GM10266 (cell line): ENCODE measurements around the gene CENPF.

Experiments used
- DNase-seq: peaks from one replicate; pipeline ENCODE4 v3.0.0; 2012; ENCODE audit errors: extremely low spot score
- TF ChIP-seq, protein P1 (sequence below): IDR thresholded peaks from 2 replicates; pipeline ENCODE4 v1.5.1; 2012; ENCODE audit warnings: mild to moderate bottlenecking, low read depth; ENCODE audit not compliant: control insufficient read depth, insufficient read depth; ENCODE audit errors: missing control alignments

CENPF gene

DNA sequence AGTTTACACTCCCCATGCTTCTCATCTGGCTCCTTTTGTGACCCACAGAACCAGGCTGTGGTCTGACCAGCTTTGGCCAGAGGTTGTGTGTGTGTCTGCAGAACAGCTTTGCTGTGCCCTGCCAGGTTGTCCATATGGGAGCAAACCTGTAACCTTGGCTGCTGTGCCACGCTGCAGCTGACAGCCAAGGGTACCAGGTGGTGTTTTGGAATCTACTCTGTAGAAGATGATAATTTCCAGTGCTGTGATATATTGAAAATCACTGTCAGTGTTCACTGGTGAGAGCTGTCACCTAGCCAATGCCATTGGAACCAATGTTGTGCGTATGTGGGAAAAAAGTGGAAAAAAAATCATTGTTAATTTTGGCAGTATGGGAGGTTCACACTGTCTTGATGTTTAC, 18.2 kb downstream of the CENPF start:
- no peak for DNase-seq
- TF ChIP-seq, protein P1, sequence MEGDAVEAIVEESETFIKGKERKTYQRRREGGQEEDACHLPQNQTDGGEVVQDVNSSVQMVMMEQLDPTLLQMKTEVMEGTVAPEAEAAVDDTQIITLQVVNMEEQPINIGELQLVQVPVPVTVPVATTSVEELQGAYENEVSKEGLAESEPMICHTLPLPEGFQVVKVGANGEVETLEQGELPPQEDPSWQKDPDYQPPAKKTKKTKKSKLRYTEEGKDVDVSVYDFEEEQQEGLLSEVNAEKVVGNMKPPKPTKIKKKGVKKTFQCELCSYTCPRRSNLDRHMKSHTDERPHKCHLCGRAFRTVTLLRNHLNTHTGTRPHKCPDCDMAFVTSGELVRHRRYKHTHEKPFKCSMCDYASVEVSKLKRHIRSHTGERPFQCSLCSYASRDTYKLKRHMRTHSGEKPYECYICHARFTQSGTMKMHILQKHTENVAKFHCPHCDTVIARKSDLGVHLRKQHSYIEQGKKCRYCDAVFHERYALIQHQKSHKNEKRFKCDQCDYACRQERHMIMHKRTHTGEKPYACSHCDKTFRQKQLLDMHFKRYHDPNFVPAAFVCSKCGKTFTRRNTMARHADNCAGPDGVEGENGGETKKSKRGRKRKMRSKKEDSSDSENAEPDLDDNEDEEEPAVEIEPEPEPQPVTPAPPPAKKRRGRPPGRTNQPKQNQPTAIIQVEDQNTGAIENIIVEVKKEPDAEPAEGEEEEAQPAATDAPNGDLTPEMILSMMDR = no peak

DNA sequence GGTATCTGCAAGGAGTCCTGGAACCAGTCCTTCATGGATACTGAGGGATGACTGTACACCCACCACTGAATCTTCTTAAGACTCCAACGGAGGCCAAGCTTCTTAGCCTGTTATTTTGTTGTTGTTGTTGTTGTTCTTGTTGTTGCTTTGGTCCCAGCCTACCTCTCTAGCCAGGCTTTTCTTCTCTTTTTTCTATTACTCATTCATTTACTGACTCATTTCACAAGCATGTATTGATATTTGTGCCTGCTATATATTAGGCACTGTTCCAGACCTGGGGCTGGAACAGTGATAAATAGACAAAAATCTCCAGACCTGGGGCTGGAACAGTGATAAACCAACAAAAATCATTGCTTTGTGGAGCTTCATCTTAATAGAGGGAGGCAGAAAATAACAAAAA, 20.4 kb downstream of the CENPF start:
- no peak for DNase-seq
- TF ChIP-seq, protein P1 = no peak

DNA sequence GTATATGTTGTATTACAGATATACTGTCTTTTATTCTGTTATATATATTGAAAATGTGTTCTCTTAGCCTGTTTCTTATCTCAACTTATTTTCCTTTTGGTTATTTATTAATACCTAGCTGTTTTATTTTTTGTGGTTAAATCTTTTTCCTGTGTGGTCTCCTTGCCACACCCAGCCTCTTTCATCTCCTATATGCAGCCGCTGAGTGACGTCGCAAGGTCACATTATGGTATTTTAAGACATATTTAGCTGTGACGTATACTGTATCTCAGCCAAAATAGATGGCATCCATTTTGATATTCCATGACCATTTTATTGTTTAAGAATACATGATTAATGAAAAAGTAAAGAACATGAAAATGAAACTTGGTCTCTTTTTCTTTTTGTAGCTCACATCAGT, 29.1 kb downstream of the CENPF start:
- TF ChIP-seq, protein P1 = no peak

GRCh38 chr1:214633686-214634085, 30.7 kb downstream of the CENPF start:
- TF ChIP-seq, protein P1 = no peak
- no peak for DNase-seq

More for the DNA sequence above, 29.1 kb downstream of the CENPF start:
- DNase-seq = no peak

GRCh38 chr1:214634267-214634666, 31.3 kb downstream of the CENPF start:
- TF ChIP-seq, protein P1 = no peak
- no peak for DNase-seq

- DNase-seq = no peak
- TF ChIP-seq, protein P1 = no peak
Observed at GRCh38 chr1:214635086-214635485, 32.1 kb downstream of the CENPF start.

GRCh38 chr1:214635506-214635905, 32.5 kb downstream of the CENPF start:
- no peak for DNase-seq
- TF ChIP-seq, protein P1 = no peak
